Astrocyte (in vitro differentiated cells and primary cell): ENCODE results near the gene CCN5. TPM values are rescaled to one million over a fixed set of nuclear protein-coding genes. Genes with fewer than 3 reads are reported as not detected.

ENCODE experiments used
- DNase-seq: peaks from one replicate; pipeline ENCODE4 v3.0.0-alpha.2; 2010; ENCODE audit warnings: low read depth
- FAIRE-seq: peaks from 2 replicates; lab custom pipeline; 2011; peaks lifted over from hg19 to GRCh38; lab: Jason Lieb, UNC
- H2AFZ ChIP-seq: 2 replicates; pipeline ENCODE4 v1.6.0; 2012; ENCODE audit warnings: low read depth, low read length, inconsistent platforms
- H3K27ac ChIP-seq: 2 replicates; pipeline ENCODE4 v1.5.1; 2011; ENCODE audit warnings: low read depth, low read length, inconsistent platforms
- H3K27me3 ChIP-seq: 2 replicates; pipeline ENCODE4 v1.6.0; 2011; ENCODE audit warnings: low read length, inconsistent platforms; ENCODE audit not compliant: insufficient read depth
- H3K36me3 ChIP-seq: 2 replicates; pipeline ENCODE4 v1.5.1; 2011; ENCODE audit warnings: low read length, inconsistent platforms; ENCODE audit not compliant: insufficient read depth
- H3K4me1 ChIP-seq: 2 replicates; pipeline ENCODE4 v1.5.1; 2011; ENCODE audit warnings: low read length, inconsistent platforms; ENCODE audit not compliant: insufficient read depth
- H3K4me2 ChIP-seq: 2 replicates; pipeline ENCODE4 v1.6.0; 2012; ENCODE audit warnings: low read length, inconsistent platforms
- H3K4me3 ChIP-seq: 2 replicates; pipeline ENCODE4 v1.5.1; 2011; ENCODE audit warnings: low read depth, mild to moderate bottlenecking, low read length, inconsistent platforms; ENCODE audit not compliant: insufficient read depth
- H3K79me2 ChIP-seq: 2 replicates; pipeline ENCODE4 v1.6.0; 2012; ENCODE audit warnings: mild to moderate bottlenecking, low read length, inconsistent platforms; ENCODE audit not compliant: insufficient read depth
- H3K9ac ChIP-seq: 2 replicates; pipeline ENCODE4 v1.6.0; 2012; ENCODE audit warnings: mild to moderate bottlenecking, low read length, inconsistent platforms
- H3K9me3 ChIP-seq: 2 replicates; pipeline ENCODE4 v1.5.1; 2012; ENCODE audit warnings: low read depth, mild to moderate bottlenecking, low read length, inconsistent platforms; ENCODE audit not compliant: insufficient read depth
- H4K20me1 ChIP-seq: 2 replicates; pipeline ENCODE4 v1.6.0; 2012; ENCODE audit warnings: low read length, inconsistent platforms; ENCODE audit not compliant: insufficient read depth
- H3K27ac Mint-ChIP-seq: one replicate; pipeline ENCODE4 v1.8.0; 2021; ENCODE audit warnings: mild to moderate bottlenecking, mixed read lengths; ENCODE audit not compliant: unreplicated experiment
- H3K27me3 Mint-ChIP-seq: one replicate; pipeline ENCODE4 v1.8.0; 2021; ENCODE audit warnings: low read depth, mixed read lengths; ENCODE audit not compliant: unreplicated experiment
- H3K36me3 Mint-ChIP-seq: one replicate; pipeline ENCODE4 v1.8.0; 2021; ENCODE audit warnings: low read depth, mixed read lengths; ENCODE audit not compliant: unreplicated experiment
- H3K4me1 Mint-ChIP-seq: one replicate; pipeline ENCODE4 v1.8.0; 2021; ENCODE audit warnings: low read depth, mixed read lengths; ENCODE audit not compliant: unreplicated experiment
- H3K4me3 Mint-ChIP-seq: one replicate; pipeline ENCODE4 v1.8.0; 2021; ENCODE audit warnings: mild to moderate bottlenecking, moderate library complexity, mixed read lengths; ENCODE audit not compliant: unreplicated experiment
- H3K9me3 Mint-ChIP-seq: one replicate; pipeline ENCODE4 v1.8.0; 2021; ENCODE audit warnings: mild to moderate bottlenecking, mixed read lengths; ENCODE audit not compliant: unreplicated experiment
- CTCF ChIP-seq: IDR thresholded peaks from 2 replicates; pipeline ENCODE4 v1.5.1; 2011; ENCODE audit warnings: low read depth, mild to moderate bottlenecking, inconsistent platforms, low read length, moderate library complexity; ENCODE audit not compliant: insufficient read depth
- EZH2 ChIP-seq: IDR thresholded peaks from 2 replicates; pipeline ENCODE4 v1.6.1; 2012; ENCODE audit warnings: mild to moderate bottlenecking, low read length, inconsistent platforms; ENCODE audit not compliant: insufficient read depth
- total RNA-seq: library from RNA; stranded (reverse); gene quantifications from 2 replicates; pipeline ENCODE4 v1.2.1, GENCODE V29; 2021

Gene CCN5
- total RNA-seq, 1 donor from 2014 or later = not detected

GRCh38 chr20:44742304-44743079 lies 27.3 kb downstream of the CCN5 start:
- H2AFZ ChIP-seq = no peak overlapping the region
- H3K9me3 ChIP-seq = no peaks in the 10 kb centered on the region
- H3K79me2 ChIP-seq = no peaks in the 10 kb centered on the region
- H3K27me3 Mint-ChIP-seq = peaks cover 48% of the 10 kb centered on the region
- peaks cover 4% of the 10 kb centered on the region for H3K36me3 Mint-ChIP-seq
- H3K9ac ChIP-seq = no peak overlapping the region
- H3K27me3 ChIP-seq = peaks cover 52% of the 10 kb centered on the region
- DNase-seq (no peak), FAIRE-seq (no peak)
- peaks cover 2% of the 10 kb centered on the region for H3K4me1 Mint-ChIP-seq
- H3K4me2 ChIP-seq = no peak overlapping the region
- no peak overlapping the region for H3K27ac ChIP-seq
- H3K4me3 ChIP-seq = no peak overlapping the region
- no peaks in the 10 kb centered on the region for H4K20me1 ChIP-seq
- TF ChIP-seq EZH2 (no peak), CTCF (no peak)
- no peak overlapping the region for H3K4me3 Mint-ChIP-seq
- H3K4me1 ChIP-seq = peaks cover 9% of the 10 kb centered on the region
- H3K27ac Mint-ChIP-seq = no peak overlapping the region
- H3K9me3 Mint-ChIP-seq = peaks cover 5% of the 10 kb centered on the region
- H3K36me3 ChIP-seq = no peaks in the 10 kb centered on the region

GRCh38 chr20:44743080-44743701 lies 28.0 kb downstream of the CCN5 start:
- Histone ChIP-seq H3K4me1 (peaks cover 9% of the 10 kb centered on the region), H3K4me3 (no peak overlapping the region), H3K36me3 (no peaks in the 10 kb centered on the region), H3K27ac (no peak overlapping the region), H4K20me1 (no peaks in the 10 kb centered on the region), H3K9me3 (no peaks in the 10 kb centered on the region), H3K9ac (no peak overlapping the region), H3K4me2 (no peak overlapping the region), H3K27me3 (peaks cover 52% of the 10 kb centered on the region), H2AFZ (no peak overlapping the region), H3K79me2 (no peaks in the 10 kb centered on the region)
- Mint-ChIP-seq H3K9me3 (peaks cover 5% of the 10 kb centered on the region), H3K27me3 (peaks cover 48% of the 10 kb centered on the region), H3K36me3 (peaks cover 4% of the 10 kb centered on the region), H3K4me3 (no peak overlapping the region), H3K4me1 (peaks cover 2% of the 10 kb centered on the region), H3K27ac (no peak overlapping the region)
- DNase-seq (no peak), FAIRE-seq (no peak)
- no peak for TF ChIP-seq CTCF
- no peak for TF ChIP-seq EZH2
